DMS 273 (cell line): ENCODE results near the gene GRAP2.
"Not testable (repeated sequence)": the region's sequence is repeated elsewhere in the genome, so short reads cannot be mapped to it uniquely, and the experiment has no call there.

Experiments
- DNase-seq: peaks from one replicate; lab custom pipeline; 2025; ENCODE audit not compliant: unreplicated experiment; lab: John Stamatoyannopoulos, UW

The GRAP2 gene

DNA sequence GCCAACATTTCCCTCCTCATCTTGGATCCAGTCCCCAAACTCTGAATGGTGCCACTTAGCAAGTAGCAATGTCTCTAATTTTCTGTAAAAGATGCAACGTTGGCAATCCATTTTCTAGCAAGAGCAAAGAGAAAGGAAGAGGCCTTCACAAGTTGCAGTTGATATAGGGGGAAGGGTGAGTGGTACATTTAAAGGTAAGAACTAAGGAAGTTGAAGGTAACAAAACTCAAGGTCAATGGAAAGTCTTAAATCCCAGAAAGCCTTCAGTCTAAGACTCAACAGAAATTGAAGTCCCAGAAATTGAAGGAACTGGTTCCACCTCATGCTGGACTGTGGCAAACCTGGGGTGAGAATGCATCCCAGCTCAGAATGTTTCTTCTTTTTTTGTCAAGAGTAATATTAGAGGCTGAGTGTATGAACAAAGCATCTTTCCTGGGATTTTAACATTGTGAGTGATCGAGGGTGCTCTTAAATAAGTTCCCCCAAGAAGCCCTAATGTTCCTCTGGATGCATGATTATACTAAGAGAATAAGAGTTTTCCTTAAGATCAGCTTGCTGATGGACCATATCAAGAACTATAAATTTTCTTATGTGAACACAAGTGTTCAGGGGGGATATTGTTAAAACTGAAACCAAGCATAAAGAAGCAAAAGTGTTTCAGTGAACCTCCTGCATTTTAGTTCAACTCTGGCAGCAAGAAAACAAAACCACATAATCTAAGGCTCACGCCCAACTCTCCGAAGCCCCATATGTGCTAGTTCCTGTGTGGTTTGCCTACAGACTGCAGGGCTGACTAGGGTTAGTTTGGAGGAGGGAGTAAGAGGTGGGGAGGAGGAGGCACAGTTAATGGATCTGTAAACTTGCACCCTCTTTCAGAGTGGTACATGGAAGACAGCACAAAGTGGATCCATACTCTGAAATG, at the start of gene GRAP2:
TSS of gene GRAP2 (plus strand) at position 779 of the 922 bp plus-strand sequence. CDS start 46,023 bp downstream, outside the sequence.
- DNase-seq, result no peak

DNA sequence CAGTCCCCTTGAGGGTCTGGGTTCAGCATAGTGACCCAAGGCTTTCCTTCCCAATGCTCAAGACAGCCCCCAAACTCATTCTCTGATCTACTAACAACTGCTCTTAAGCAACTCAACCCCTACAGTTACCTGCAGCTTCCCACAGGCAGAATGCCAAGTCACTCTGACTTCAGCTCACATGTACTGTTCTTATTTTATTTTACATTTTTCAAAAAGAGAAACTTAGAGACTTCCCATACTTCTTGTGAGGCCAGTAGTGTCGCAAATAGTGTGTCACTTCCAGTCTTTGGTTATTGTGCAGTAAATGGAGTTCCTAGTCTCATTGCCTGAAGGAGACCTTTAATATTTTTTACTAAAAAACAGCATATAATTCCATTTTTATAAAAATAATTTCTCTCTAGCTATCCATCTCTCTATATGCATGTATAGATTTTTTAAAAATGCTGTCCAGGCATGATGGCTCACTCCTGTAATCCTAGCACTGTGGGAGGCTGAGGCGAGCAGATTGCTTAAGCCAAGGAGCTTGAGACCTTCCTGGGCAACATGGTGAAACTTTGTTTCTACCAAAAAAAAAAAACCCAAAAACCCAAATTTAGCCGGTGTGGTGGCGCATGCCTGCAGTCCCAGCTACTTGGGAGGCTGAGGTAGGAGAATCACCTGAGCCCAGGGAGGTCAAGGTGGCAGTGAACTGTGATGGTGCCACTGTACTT, 49.1 kb upstream of the GRAP2 start:
- DNase-seq, result no peak

DNA sequence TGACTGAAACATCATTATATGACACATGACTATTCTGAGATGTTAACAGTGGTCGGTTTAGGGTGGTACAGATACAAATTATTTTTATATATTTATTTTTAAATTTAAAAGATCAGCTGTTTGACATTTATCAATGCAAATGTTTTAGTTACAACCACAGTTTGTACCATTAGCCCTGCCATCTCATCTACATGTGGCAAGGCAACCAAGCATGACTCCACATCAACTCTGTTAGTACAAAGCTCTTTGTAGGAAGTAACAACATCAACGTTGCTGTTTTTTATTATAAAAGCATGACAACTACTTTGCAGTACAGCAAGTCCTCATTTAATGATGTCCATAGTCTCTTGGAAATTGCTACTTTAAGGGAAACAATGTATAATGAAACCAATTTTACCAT, 48.1 kb upstream of the GRAP2 start:
- no peak for DNase-seq

- DNase-seq, result no peak
Observed at GRCh38 chr22:39856588-39856987, 44.3 kb upstream of the GRAP2 start.

DNA sequence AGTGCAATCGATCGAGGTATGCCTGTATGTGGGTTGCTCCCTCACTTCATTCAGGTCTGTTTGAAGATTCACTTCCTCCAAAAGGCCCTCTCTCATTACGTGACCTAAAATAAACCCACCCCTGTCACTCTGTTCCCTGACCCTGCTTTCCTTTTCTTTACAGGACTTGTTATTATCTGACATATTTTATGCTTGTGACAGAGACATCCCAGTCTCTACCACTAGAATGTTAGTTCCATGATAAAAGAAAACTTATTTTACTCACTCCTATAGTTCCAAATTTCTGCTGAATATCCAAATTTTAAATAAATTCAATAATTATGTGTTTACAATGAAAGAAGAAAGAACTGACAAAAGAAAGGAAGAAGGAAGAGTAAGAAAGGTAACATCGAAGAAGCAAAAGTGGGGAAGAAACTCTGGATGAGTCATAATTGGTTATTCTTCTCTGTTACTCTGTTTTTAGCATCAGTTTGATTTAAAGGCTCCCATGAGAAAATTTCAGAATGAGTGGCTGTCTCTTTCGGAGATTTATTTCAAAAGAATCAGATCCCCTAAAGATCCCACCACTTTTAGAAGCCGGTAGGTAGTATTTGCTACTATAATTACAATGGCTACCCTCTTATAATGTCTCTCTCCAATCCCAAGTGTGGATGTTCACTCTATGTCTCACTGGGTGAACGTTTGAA, 40.8 kb upstream of the GRAP2 start:
- DNase-seq, result no peak

DNA sequence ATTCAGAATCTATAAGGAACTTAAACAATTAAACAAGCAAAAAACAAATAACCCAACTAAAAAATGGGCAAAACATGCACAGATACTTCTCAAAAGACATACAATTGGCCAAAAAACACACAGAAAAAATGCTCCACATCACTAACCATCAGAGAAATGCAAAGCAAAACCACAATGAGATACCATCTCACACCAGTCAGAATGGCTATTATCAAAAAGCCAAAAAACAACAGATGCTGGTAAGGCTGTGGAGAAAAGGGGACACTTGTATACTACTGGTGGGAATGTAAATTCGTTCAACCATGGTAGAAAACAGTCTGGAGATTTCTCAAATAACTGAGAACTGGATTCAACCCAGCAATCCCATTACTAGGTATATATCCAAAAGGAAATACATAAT, 32.1 kb upstream of the GRAP2 start:
- DNase-seq, result no peak

DNA sequence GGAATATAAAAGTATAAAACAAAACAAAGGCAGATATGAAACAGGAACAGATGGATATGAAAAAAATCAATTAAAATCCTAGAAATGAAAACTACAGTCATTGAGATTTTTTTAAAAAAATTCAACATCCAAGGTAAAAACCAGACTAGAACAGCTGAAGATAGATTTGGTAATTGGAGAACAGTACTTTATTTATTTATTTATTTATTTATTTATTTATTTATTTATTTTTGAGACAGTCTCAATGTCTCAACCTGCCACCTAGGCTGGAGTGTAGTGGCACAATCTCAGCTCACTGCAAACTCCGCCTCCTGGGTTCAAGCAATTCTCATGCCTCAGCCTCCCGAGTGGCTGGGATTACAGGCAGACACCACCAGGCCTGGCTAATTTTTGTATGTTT, 31.1 kb upstream of the GRAP2 start:
- DNase-seq, result not testable (repeated sequence)

GRCh38 chr22:39871008-39871798, 29.7 kb upstream of the GRAP2 start:
- no peak for DNase-seq

DNA sequence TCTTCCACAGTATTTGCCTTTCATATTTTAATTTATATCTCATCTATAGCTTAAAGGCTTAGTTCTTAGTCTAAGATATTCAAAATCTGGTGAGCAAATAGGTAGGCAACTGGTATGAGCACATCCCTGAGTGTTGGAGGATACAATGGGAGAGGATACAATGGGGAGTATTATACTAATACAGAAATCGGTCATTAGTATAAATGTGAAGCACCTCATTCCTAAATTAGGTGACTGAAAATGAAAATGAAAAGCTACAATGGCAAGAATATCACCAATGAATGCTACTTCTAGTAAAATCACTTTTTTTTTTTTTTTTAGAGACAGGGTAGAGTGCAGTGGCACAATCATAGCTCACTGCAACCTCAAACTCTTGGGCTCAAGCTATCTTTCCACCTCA, 28.3 kb upstream of the GRAP2 start:
- no peak for DNase-seq

GRCh38 chr22:39873965-39874364, 26.9 kb upstream of the GRAP2 start:
- no peak for DNase-seq

- DNase-seq, result not testable (repeated sequence)
Observed at GRCh38 chr22:39875176-39875885, 25.6 kb upstream of the GRAP2 start.

- DNase-seq, result no peak
Observed at GRCh38 chr22:39877079-39877845, 23.6 kb upstream of the GRAP2 start.

- no peak for DNase-seq
Observed at GRCh38 chr22:39880722-39881121, 20.2 kb upstream of the GRAP2 start.

GRCh38 chr22:39883057-39883456, 17.8 kb upstream of the GRAP2 start:
- DNase-seq, result no peak

DNA sequence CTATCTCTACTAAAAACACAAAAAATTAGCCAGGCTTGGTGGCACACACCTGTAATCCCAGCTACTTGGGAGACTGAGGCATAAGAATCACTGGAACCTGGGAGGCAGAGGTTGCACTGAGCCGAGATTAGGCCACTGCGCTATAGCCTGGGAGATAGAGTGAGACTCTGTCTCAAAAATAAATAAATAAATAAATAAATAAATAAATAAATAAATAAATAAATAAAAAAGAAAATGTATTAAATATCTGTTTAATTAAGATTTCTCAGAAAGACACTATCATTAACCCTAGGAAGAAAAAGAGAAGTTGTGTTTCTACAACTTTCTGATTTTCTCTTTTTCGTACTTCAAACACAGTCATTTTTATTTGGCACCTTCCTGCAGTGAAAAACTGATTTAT, 11.0 kb upstream of the GRAP2 start:
- not testable (repeated sequence) for DNase-seq

DNA sequence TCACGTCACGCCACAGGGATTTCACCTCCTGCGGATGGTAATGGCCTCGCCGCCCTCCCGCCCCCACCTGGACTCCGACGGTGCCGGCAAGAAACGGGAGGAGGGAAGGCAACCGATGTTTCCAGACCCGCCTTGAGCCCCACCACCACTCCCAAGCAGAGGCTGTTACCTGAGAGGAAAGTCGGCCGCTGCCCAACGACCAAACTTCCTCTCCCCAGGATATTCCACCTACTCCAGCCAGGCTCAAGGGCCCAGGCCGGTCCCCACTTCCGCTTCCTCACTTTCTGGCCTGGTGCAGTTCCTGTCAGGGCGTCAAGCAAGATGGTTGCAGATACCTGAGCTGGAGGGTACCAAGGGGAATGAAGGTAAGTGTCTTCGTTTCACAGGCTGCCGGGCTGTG, 7.4 kb upstream of the GRAP2 start, which contains the start of gene ENTHD1:
TSS of gene ENTHD1 (minus strand) at position 235 of the 400 bp plus-strand sequence. CDS start 6,012 bp downstream, outside the sequence.
- no peak for DNase-seq

GRCh38 chr22:39894554-39895092, 6.3 kb upstream of the GRAP2 start:
- DNase-seq, result no peak

DNA sequence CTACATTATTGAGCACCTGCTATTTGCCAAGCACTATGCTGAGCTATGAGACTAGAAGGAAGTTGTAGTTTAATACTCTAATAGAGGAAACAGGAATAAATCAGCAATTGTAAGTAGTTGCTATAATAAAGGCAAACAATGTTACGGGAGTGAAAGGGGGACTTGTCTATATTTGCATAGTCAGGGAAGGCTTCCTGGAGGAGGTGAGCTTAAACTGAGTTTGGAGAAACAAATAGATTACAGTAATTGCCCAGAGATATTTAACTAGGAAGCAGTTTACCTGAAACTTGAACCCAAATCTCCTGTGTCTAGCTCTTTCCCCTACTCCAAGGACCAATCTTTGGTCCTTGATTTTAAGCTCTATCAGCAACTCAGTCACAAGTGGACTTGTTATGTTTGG, 5.2 kb upstream of the GRAP2 start:
- no peak for DNase-seq
